ENCODE measurements around the gene EIF4A3. TPM values are rescaled to one million over a fixed set of nuclear protein-coding genes. Genes with fewer than 3 reads are reported as not detected.

The EIF4A3 gene
- total RNA-seq, 1 experiment from 2014 or later: 169 TPM

DNA sequence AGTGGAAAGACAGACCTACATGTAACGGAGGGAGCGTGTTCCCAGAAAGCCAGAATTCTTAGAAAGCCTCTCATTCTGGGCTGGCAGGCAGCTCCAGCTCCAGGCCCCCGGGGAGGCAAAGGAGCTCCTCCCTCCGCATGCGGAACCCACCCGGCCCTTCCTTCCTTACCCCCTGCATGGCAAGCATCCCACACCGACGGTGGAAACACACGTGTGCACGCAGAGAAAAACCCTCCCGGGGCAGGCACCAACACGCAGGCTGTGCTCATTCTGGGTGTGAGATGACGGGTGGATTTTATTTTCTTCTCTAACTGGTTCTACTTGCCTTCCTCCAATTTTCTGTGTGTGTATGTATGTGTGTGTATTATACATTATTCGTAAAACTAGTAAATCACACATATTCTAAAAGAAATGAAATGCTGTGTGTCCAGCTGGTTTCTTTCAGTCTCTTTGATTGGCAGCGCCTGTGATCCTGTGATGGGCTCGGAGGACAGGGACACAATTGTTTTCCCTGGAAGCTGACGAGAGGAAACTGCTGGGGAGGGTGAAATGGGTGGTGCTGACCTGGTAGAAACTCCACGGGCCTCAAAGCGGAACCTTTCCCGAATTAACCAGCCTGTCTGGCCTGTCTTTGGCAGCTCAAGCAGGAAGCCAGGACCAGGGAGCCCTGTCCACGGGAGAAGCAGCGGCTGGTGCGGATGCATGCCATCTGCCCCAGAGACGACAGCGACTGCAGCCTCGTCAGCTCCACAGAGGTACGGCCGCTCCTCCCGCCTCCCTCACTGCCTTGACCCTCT, 45.1 kb upstream of the EIF4A3 start:
- ATAC-seq (no peak), DNase-seq (ENCODE audit: low read depth, low spot score) (no peak)
- H3K27ac ChIP-seq (ENCODE audit: low read length): no peak overlapping the region
- in situ Hi-C loops (cut with HindIII; ENCODE audit: low pct_unique_long_range_greater_than_20kb, low sequenced_read_pairs): no loop called here
- ChIA-PET POLR2A (interaction anchor here (0.5 kb wide), 1 partner anchor 494 kb away, joined by 5 read pairs; no protein-coding TSS in a partner anchor), CTCF (no interaction called here)
- no TSS peak for BruUV-seq (replicated peaks)
- H3K4me1 ChIP-seq (ENCODE audit: control insufficient read depth, insufficient read depth, low read length): no peaks in the 10 kb centered on the region; the same call in 1 of the 2 replicates
- no peaks in the 10 kb centered on the region for H3K27me3 ChIP-seq (ENCODE audit: control insufficient read depth, insufficient read depth, low read length)
- H3K36me3 ChIP-seq (ENCODE audit: control insufficient read depth, insufficient read depth, low read length): no peaks in the 10 kb centered on the region
- intact Hi-C loops (cut with micrococcal nuclease; ENCODE audit: unreplicated experiment): no loop called here
- H3K9me3 ChIP-seq (ENCODE audit: control insufficient read depth, insufficient read depth, low read depth, low read length): no peaks in the 10 kb centered on the region
- TF ChIP-seq POLR2AphosphoS5 (IDR thresholded peaks at IDR 0.05; ENCODE audit: low read depth, low read length) (no peak), SIN3A (IDR thresholded peaks at IDR 0.05; ENCODE audit: borderline replicate concordance, insufficient read depth, low read depth, low read length) (no peak), TCF7L2 (IDR thresholded peaks at IDR 0.05; ENCODE audit: low read depth, low read length) (no peak)
- TF ChIP-seq, protein P1, sequence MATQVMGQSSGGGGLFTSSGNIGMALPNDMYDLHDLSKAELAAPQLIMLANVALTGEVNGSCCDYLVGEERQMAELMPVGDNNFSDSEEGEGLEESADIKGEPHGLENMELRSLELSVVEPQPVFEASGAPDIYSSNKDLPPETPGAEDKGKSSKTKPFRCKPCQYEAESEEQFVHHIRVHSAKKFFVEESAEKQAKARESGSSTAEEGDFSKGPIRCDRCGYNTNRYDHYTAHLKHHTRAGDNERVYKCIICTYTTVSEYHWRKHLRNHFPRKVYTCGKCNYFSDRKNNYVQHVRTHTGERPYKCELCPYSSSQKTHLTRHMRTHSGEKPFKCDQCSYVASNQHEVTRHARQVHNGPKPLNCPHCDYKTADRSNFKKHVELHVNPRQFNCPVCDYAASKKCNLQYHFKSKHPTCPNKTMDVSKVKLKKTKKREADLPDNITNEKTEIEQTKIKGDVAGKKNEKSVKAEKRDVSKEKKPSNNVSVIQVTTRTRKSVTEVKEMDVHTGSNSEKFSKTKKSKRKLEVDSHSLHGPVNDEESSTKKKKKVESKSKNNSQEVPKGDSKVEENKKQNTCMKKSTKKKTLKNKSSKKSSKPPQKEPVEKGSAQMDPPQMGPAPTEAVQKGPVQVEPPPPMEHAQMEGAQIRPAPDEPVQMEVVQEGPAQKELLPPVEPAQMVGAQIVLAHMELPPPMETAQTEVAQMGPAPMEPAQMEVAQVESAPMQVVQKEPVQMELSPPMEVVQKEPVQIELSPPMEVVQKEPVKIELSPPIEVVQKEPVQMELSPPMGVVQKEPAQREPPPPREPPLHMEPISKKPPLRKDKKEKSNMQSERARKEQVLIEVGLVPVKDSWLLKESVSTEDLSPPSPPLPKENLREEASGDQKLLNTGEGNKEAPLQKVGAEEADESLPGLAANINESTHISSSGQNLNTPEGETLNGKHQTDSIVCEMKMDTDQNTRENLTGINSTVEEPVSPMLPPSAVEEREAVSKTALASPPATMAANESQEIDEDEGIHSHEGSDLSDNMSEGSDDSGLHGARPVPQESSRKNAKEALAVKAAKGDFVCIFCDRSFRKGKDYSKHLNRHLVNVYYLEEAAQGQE (IDR thresholded peaks at IDR 0.05; ENCODE audit: insufficient read depth in 1 of 2, low read depth in 2 of 2, low read length in 1 of 2): no peak
- TF ChIP-seq, protein P2, sequence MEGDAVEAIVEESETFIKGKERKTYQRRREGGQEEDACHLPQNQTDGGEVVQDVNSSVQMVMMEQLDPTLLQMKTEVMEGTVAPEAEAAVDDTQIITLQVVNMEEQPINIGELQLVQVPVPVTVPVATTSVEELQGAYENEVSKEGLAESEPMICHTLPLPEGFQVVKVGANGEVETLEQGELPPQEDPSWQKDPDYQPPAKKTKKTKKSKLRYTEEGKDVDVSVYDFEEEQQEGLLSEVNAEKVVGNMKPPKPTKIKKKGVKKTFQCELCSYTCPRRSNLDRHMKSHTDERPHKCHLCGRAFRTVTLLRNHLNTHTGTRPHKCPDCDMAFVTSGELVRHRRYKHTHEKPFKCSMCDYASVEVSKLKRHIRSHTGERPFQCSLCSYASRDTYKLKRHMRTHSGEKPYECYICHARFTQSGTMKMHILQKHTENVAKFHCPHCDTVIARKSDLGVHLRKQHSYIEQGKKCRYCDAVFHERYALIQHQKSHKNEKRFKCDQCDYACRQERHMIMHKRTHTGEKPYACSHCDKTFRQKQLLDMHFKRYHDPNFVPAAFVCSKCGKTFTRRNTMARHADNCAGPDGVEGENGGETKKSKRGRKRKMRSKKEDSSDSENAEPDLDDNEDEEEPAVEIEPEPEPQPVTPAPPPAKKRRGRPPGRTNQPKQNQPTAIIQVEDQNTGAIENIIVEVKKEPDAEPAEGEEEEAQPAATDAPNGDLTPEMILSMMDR (IDR thresholded peaks at IDR 0.05): no peak
- no peak overlapping the region for H3K4me3 ChIP-seq (ENCODE audit: low read depth in 2 of 2, low read length in 2 of 2)

DNA sequence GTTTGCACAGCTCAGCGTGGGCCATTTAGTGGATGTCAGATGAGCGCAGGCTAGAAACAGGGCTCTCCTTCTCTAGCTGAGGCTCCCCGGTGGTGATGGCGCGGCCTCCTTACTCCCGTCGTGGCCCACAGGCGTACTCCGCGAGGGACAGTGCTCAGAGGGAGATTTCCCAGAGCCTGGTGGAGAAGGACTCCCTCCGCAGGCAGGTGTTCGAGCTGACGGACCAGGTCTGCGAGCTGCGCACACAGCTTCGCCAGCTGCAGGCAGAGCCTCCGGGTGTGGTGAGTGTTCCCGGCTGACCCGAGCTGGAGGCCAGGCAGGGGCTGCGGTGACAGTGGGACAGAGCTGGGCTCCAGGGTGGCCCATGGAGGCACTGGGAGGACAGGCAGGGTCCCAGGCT, 44.3 kb upstream of the EIF4A3 start:
- no peaks in the 10 kb centered on the region for H3K36me3 ChIP-seq (ENCODE audit: control insufficient read depth, insufficient read depth, low read length)
- no peaks in the 10 kb centered on the region for H3K9me3 ChIP-seq (ENCODE audit: control insufficient read depth, insufficient read depth, low read depth, low read length)
- H3K4me1 ChIP-seq (ENCODE audit: control insufficient read depth, insufficient read depth, low read length): no peaks in the 10 kb centered on the region; the same call in 1 of the 2 replicates
- DNase-seq (ENCODE audit: low read depth, low spot score): no peak
- H3K4me3 ChIP-seq (ENCODE audit: low read depth in 2 of 2, low read length in 2 of 2): no peak overlapping the region
- no TSS peak for BruUV-seq (replicated peaks)
- in situ Hi-C loops (cut with HindIII; ENCODE audit: low pct_unique_long_range_greater_than_20kb, low sequenced_read_pairs): no loop called here
- CTCF ChIA-PET: no interaction called here
- no peak overlapping the region for H3K27ac ChIP-seq (ENCODE audit: low read length)
- TF ChIP-seq SIN3A (IDR thresholded peaks at IDR 0.05; ENCODE audit: borderline replicate concordance, insufficient read depth, low read depth, low read length): no peak
- TF ChIP-seq, protein P1 (IDR thresholded peaks at IDR 0.05; ENCODE audit: insufficient read depth in 1 of 2, low read depth in 2 of 2, low read length in 1 of 2): peak in 1 of 2 experiments; percentile 17; a peak in 1 of 4 replicates
- intact Hi-C loops (cut with micrococcal nuclease; ENCODE audit: unreplicated experiment): no loop called here
- POLR2A ChIA-PET: interaction anchor here (0.6 kb wide), 1 partner anchor 128 kb away, joined by 3 read pairs; no protein-coding TSS in a partner anchor
- ATAC-seq: no peak
- no peaks in the 10 kb centered on the region for H3K27me3 ChIP-seq (ENCODE audit: control insufficient read depth, insufficient read depth, low read length)

Data from Panc1 (cell line).